Measurements from ENCODE around the gene DDX24.

DNA sequence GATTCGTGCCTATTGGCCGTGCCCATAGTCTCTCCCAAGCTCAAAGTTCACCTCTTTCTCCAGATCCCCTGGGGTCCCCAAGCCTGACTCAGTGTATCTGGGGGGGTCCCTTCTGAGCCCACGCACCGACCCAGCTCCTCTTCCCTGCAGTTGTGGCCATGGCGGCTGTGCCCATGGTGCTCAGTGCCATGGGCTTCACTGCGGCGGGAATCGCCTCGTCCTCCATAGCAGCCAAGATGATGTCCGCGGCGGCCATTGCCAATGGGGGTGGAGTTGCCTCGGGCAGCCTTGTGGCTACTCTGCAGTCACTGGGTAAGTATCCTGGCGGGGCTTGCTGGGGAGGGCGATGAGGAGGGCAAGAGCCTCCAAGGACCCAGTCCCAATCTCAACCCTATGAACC, 34.6 kb upstream of the DDX24 start:
- TF ChIP-seq CTCF (IDR thresholded peaks at IDR 0.05; ENCODE audit: low read depth, low read length) (no peak), POLR2A (IDR thresholded peaks at IDR 0.05; ENCODE audit: extremely low read depth, insufficient read length) (no peak), MAX (IDR thresholded peaks at IDR 0.05; ENCODE audit: low read depth, low read length) (no peak), MYC (IDR thresholded peaks at IDR 0.05; ENCODE audit: low read depth, low read length) (no peak)
